ENCODE measurements around the gene WDR93. TPM values are rescaled to one million over a fixed set of nuclear protein-coding genes. Genes with fewer than 3 reads are reported as not detected.

The WDR93 gene
- total RNA-seq, 2 donors from 2014 or later: 0.24 to 0.64 TPM

- WGBS, 2 experiments (ENCODE audit: insufficient coverage in 1 of 2, insufficient read length in 1 of 2): 94 to 96% methylated on average over 5 of the region's 5 CpGs
- H3K9ac ChIP-seq (ENCODE audit: extremely low read depth, low read length, poor library complexity, severe bottlenecking): no peak overlapping the region
- H3K4me1 ChIP-seq (ENCODE audit: control insufficient read depth, insufficient read depth, low read length): no peaks in the 10 kb centered on the region
- H3K27ac ChIP-seq (ENCODE audit: low read depth, low read length): no peak overlapping the region
- DNase-seq: no peak
- Mint-ChIP-seq H3K9me3 (no peaks in the 10 kb centered on the region), H3K4me1 (no peaks in the 10 kb centered on the region), H3K4me3 (no peak overlapping the region), H3K27ac (no peak overlapping the region), H3K36me3 (ENCODE audit: low read depth) (no peaks in the 10 kb centered on the region), H3K27me3 (ENCODE audit: insufficient read depth) (peaks cover 54% of the 10 kb centered on the region)
- H3K36me3 ChIP-seq (ENCODE audit: control insufficient read depth, insufficient read depth, low read length): no peaks in the 10 kb centered on the region
- no peak overlapping the region for H3K4me3 ChIP-seq (ENCODE audit: low read length)
- peaks cover 26% of the 10 kb centered on the region for H3K27me3 ChIP-seq (ENCODE audit: control insufficient read depth, insufficient read depth, low read length, poor library complexity, severe bottlenecking)
- no peak for TF ChIP-seq CTCF (conservative IDR thresholded peaks at IDR 0.05)
- no peaks in the 10 kb centered on the region for H3K9me3 ChIP-seq (ENCODE audit: control insufficient read depth, low read length)
Measured at GRCh38 chr15:89774492-89774891, 83.9 kb downstream of the WDR93 start.

- Histone ChIP-seq H3K4me3 (ENCODE audit: low read length) (no peak overlapping the region), H3K9me3 (ENCODE audit: control insufficient read depth, low read length) (no peaks in the 10 kb centered on the region), H3K9ac (ENCODE audit: extremely low read depth, low read length, poor library complexity, severe bottlenecking) (no peak overlapping the region), H3K4me1 (ENCODE audit: control insufficient read depth, insufficient read depth, low read length) (no peaks in the 10 kb centered on the region), H3K27ac (ENCODE audit: low read depth, low read length) (no peak overlapping the region), H3K36me3 (ENCODE audit: control insufficient read depth, insufficient read depth, low read length) (no peaks in the 10 kb centered on the region), H3K27me3 (ENCODE audit: control insufficient read depth, insufficient read depth, low read length, poor library complexity, severe bottlenecking) (peaks cover 31% of the 10 kb centered on the region)
- H3K27ac Mint-ChIP-seq: no peak overlapping the region
- H3K27me3 Mint-ChIP-seq (ENCODE audit: insufficient read depth): peaks cover 61% of the 10 kb centered on the region
- no peak for TF ChIP-seq CTCF (conservative IDR thresholded peaks at IDR 0.05)
- 85 to 88% methylated on average over 7 to 14 of the region's 14 CpGs for WGBS, 2 experiments (ENCODE audit: insufficient coverage in 1 of 2, insufficient read length in 1 of 2)
- H3K9me3 Mint-ChIP-seq: no peaks in the 10 kb centered on the region
- peak; percentile 48 for DNase-seq
- H3K4me1 Mint-ChIP-seq: no peaks in the 10 kb centered on the region
- H3K4me3 Mint-ChIP-seq: no peak overlapping the region
- H3K36me3 Mint-ChIP-seq (ENCODE audit: low read depth): no peaks in the 10 kb centered on the region
Measured at GRCh38 chr15:89775815-89776214, 85.2 kb downstream of the WDR93 start.

- TF ChIP-seq CTCF (conservative IDR thresholded peaks at IDR 0.05): peak; percentile 77
- no peaks in the 10 kb centered on the region for H3K36me3 Mint-ChIP-seq (ENCODE audit: low read depth)
- no peaks in the 10 kb centered on the region for H3K9me3 ChIP-seq (ENCODE audit: control insufficient read depth, low read length)
- H3K4me1 ChIP-seq (ENCODE audit: control insufficient read depth, insufficient read depth, low read length): no peaks in the 10 kb centered on the region
- WGBS, 2 experiments (ENCODE audit: insufficient coverage in 1 of 2, insufficient read length in 1 of 2): 19 to 26% methylated on average over 35 to 82 of the region's 82 CpGs
- H3K9me3 Mint-ChIP-seq: no peaks in the 10 kb centered on the region
- no peak within 1 kb of the TSS for H3K27ac ChIP-seq (ENCODE audit: low read depth, low read length)
- no peaks in the 10 kb centered on the region for H3K4me1 Mint-ChIP-seq
- H3K9ac ChIP-seq (ENCODE audit: extremely low read depth, low read length, poor library complexity, severe bottlenecking): no peak within 1 kb of the TSS
- H3K27me3 Mint-ChIP-seq (ENCODE audit: insufficient read depth): peaks cover 63% of the 10 kb centered on the region
- peaks cover 34% of the 10 kb centered on the region for H3K27me3 ChIP-seq (ENCODE audit: control insufficient read depth, insufficient read depth, low read length, poor library complexity, severe bottlenecking)
- no peaks in the 10 kb centered on the region for H3K36me3 ChIP-seq (ENCODE audit: control insufficient read depth, insufficient read depth, low read length)
- peak; percentile 97 for DNase-seq
- H3K27ac Mint-ChIP-seq: no peak within 1 kb of the TSS
- H3K4me3 ChIP-seq (ENCODE audit: low read length): no peak within 1 kb of the TSS
- H3K4me3 Mint-ChIP-seq: peak within 1 kb of the TSS; percentile 37
Measured at GRCh38 chr15:89776274-89777072, 85.9 kb downstream of the WDR93 start, which contains the start of gene MESP2. Gene MESP2, plus strand, starts transcription at chr15:89776332. Its CDS starts 26 bp downstream, at chr15:89776358.
